Upper lobe of left lung (tissue), 4 donors: ENCODE data around the gene MSL1.

Experiments used
- CTCF ChIP-seq, 6 experiments: fragments of 450-650 bp in 4 of 6; fragments of 200-600 bp in 2 of 6; sonication (generic) in 2 of 6; IDR thresholded peaks; one replicate each; pipeline ENCODE4 v1.5.1; 2016 to 2019; ENCODE audit warnings: antibody characterized with exemption in 6 of 6
- POLR2A ChIP-seq, 4 donors: fragments of 450-650 bp; IDR thresholded peaks; one replicate each; pipeline ENCODE4 v1.5.1; 2016 to 2017; ENCODE audit warnings: antibody characterized with exemption in 4 of 4, mild to moderate bottlenecking in 2 of 4

- no peak for TF ChIP-seq POLR2A (IDR thresholded peaks at IDR 0.05)
- TF ChIP-seq CTCF (IDR thresholded peaks at IDR 0.05) = no peak
These were observed 60.8 kb downstream of the MSL1 start for GRCh38 chr17:40182606-40183005.
